ENCODE measurements around the gene MOK. TPM values are rescaled to one million over a fixed set of nuclear protein-coding genes. Genes with fewer than 3 reads are reported as not detected.

The MOK gene
- total RNA-seq, 2 experiments from 2014 or later: 0.88 to 1.4 TPM

- H3K36me3 Mint-ChIP-seq (ENCODE audit: low read depth): no peaks in the 10 kb centered on the region
- DNase-seq: no peak
- H3K4me3 Mint-ChIP-seq: no peak overlapping the region
- no peaks in the 10 kb centered on the region for H3K27me3 Mint-ChIP-seq
- no peaks in the 10 kb centered on the region for H3K9me3 Mint-ChIP-seq
- POLR2A ChIA-PET: no interaction called here
- H3K4me1 Mint-ChIP-seq: peaks cover 16% of the 10 kb centered on the region
- CTCF ChIA-PET: no interaction called here
- no peak overlapping the region for H3K27ac Mint-ChIP-seq
Observed at GRCh38 chr14:102217987-102218421, 87.0 kb downstream of the MOK start.

- no peak overlapping the region for H3K4me3 Mint-ChIP-seq
- POLR2A ChIA-PET: no interaction called here
- H3K27me3 Mint-ChIP-seq: no peaks in the 10 kb centered on the region
- H3K36me3 Mint-ChIP-seq (ENCODE audit: low read depth): no peaks in the 10 kb centered on the region
- no peaks in the 10 kb centered on the region for H3K9me3 Mint-ChIP-seq
- no peak overlapping the region for H3K27ac Mint-ChIP-seq
- peaks cover 16% of the 10 kb centered on the region for H3K4me1 Mint-ChIP-seq
- CTCF ChIA-PET: no interaction called here
- no peak for DNase-seq
Observed at GRCh38 chr14:102217399-102217798, 87.6 kb downstream of the MOK start.

GRCh38 chr14:102215576-102216250, 89.3 kb downstream of the MOK start:
- DNase-seq: no peak
- CTCF ChIA-PET: no interaction called here
- Mint-ChIP-seq H3K4me3 (no peak overlapping the region), H3K27ac (no peak overlapping the region), H3K27me3 (no peaks in the 10 kb centered on the region), H3K4me1 (peaks cover 8% of the 10 kb centered on the region), H3K9me3 (no peaks in the 10 kb centered on the region), H3K36me3 (ENCODE audit: low read depth) (no peaks in the 10 kb centered on the region)
- POLR2A ChIA-PET: interaction anchor here (0.6 kb wide), 1 partner anchor 951 kb away, joined by 3 read pairs; no protein-coding TSS in a partner anchor

- no peaks in the 10 kb centered on the region for H3K9me3 Mint-ChIP-seq
- no peak overlapping the region for H3K4me3 Mint-ChIP-seq
- H3K27ac Mint-ChIP-seq: no peak overlapping the region
- ChIA-PET POLR2A (interaction anchor here (0.6 kb wide), 1 partner anchor 950 kb away, joined by 3 read pairs; no protein-coding TSS in a partner anchor), CTCF (no interaction called here)
- no peaks in the 10 kb centered on the region for H3K36me3 Mint-ChIP-seq (ENCODE audit: low read depth)
- no peaks in the 10 kb centered on the region for H3K27me3 Mint-ChIP-seq
- peaks cover 5% of the 10 kb centered on the region for H3K4me1 Mint-ChIP-seq
- no peak for DNase-seq
Observed at GRCh38 chr14:102215071-102215470, 89.9 kb downstream of the MOK start.

- Mint-ChIP-seq H3K27me3 (no peaks in the 10 kb centered on the region), H3K4me1 (no peaks in the 10 kb centered on the region), H3K27ac (no peak overlapping the region), H3K9me3 (no peaks in the 10 kb centered on the region), H3K4me3 (no peak overlapping the region), H3K36me3 (ENCODE audit: low read depth) (peaks cover 7% of the 10 kb centered on the region)
- no peak for DNase-seq
- ChIA-PET CTCF (no interaction called here), POLR2A (no interaction called here)
Observed at GRCh38 chr14:102213984-102214658, 90.8 kb downstream of the MOK start.

GRCh38 chr14:102213470-102213869, 91.5 kb downstream of the MOK start:
- ChIA-PET CTCF (no interaction called here), POLR2A (no interaction called here)
- Mint-ChIP-seq H3K9me3 (no peaks in the 10 kb centered on the region), H3K27ac (no peak overlapping the region), H3K36me3 (ENCODE audit: low read depth) (peaks cover 13% of the 10 kb centered on the region), H3K4me1 (no peaks in the 10 kb centered on the region), H3K4me3 (no peak overlapping the region), H3K27me3 (no peaks in the 10 kb centered on the region)
- DNase-seq: no peak

GRCh38 chr14:102212845-102213244, 92.1 kb downstream of the MOK start:
- no peak overlapping the region for H3K4me3 Mint-ChIP-seq
- ChIA-PET CTCF (no interaction called here), POLR2A (no interaction called here)
- H3K27me3 Mint-ChIP-seq: no peaks in the 10 kb centered on the region
- H3K4me1 Mint-ChIP-seq: no peaks in the 10 kb centered on the region
- H3K27ac Mint-ChIP-seq: no peak overlapping the region
- H3K36me3 Mint-ChIP-seq (ENCODE audit: low read depth): peaks cover 14% of the 10 kb centered on the region
- no peak for DNase-seq
- H3K9me3 Mint-ChIP-seq: no peaks in the 10 kb centered on the region

GRCh38 chr14:102212356-102212755, 92.6 kb downstream of the MOK start:
- H3K36me3 Mint-ChIP-seq (ENCODE audit: low read depth): peaks cover 14% of the 10 kb centered on the region
- H3K4me1 Mint-ChIP-seq: no peaks in the 10 kb centered on the region
- no peak overlapping the region for H3K27ac Mint-ChIP-seq
- ChIA-PET POLR2A (no interaction called here), CTCF (no interaction called here)
- H3K9me3 Mint-ChIP-seq: no peaks in the 10 kb centered on the region
- no peak overlapping the region for H3K4me3 Mint-ChIP-seq
- H3K27me3 Mint-ChIP-seq: no peaks in the 10 kb centered on the region
- no peak for DNase-seq

- Mint-ChIP-seq H3K4me3 (no peak overlapping the region), H3K36me3 (ENCODE audit: low read depth) (peaks cover 14% of the 10 kb centered on the region), H3K4me1 (no peaks in the 10 kb centered on the region), H3K27ac (no peak overlapping the region), H3K9me3 (no peaks in the 10 kb centered on the region), H3K27me3 (no peaks in the 10 kb centered on the region)
- ChIA-PET POLR2A (no interaction called here), CTCF (no interaction called here)
- DNase-seq: no peak
Observed at GRCh38 chr14:102211240-102211639, 93.7 kb downstream of the MOK start.

GRCh38 chr14:102210421-102211042, 94.4 kb downstream of the MOK start:
- Mint-ChIP-seq H3K27me3 (no peaks in the 10 kb centered on the region), H3K27ac (no peak overlapping the region), H3K9me3 (no peaks in the 10 kb centered on the region), H3K36me3 (ENCODE audit: low read depth) (peaks cover 17% of the 10 kb centered on the region), H3K4me1 (no peaks in the 10 kb centered on the region), H3K4me3 (no peak overlapping the region)
- ChIA-PET POLR2A (no interaction called here), CTCF (no interaction called here)
- no peak for DNase-seq

GRCh38 chr14:102209224-102209966, 95.6 kb downstream of the MOK start:
- no peak overlapping the region for H3K4me3 Mint-ChIP-seq
- H3K4me1 Mint-ChIP-seq: no peaks in the 10 kb centered on the region
- no peaks in the 10 kb centered on the region for H3K9me3 Mint-ChIP-seq
- H3K27me3 Mint-ChIP-seq: no peaks in the 10 kb centered on the region
- H3K36me3 Mint-ChIP-seq (ENCODE audit: low read depth): peaks cover 25% of the 10 kb centered on the region
- H3K27ac Mint-ChIP-seq: no peak overlapping the region
- DNase-seq: no peak
- ChIA-PET POLR2A (no interaction called here), CTCF (no interaction called here)

- H3K4me3 Mint-ChIP-seq: no peak overlapping the region
- CTCF ChIA-PET: no interaction called here
- DNase-seq: no peak
- H3K27me3 Mint-ChIP-seq: no peaks in the 10 kb centered on the region
- POLR2A ChIA-PET: no interaction called here
- H3K36me3 Mint-ChIP-seq (ENCODE audit: low read depth): peaks cover 30% of the 10 kb centered on the region
- H3K9me3 Mint-ChIP-seq: no peaks in the 10 kb centered on the region
- no peak overlapping the region for H3K27ac Mint-ChIP-seq
- H3K4me1 Mint-ChIP-seq: peaks cover 3% of the 10 kb centered on the region
Observed at GRCh38 chr14:102208741-102209140, 96.2 kb downstream of the MOK start.

- POLR2A ChIA-PET: no interaction called here
- CTCF ChIA-PET: no interaction called here
- Mint-ChIP-seq H3K36me3 (ENCODE audit: low read depth) (peaks cover 30% of the 10 kb centered on the region), H3K4me3 (no peak overlapping the region), H3K9me3 (no peaks in the 10 kb centered on the region), H3K27me3 (no peaks in the 10 kb centered on the region), H3K27ac (no peak overlapping the region), H3K4me1 (peaks cover 3% of the 10 kb centered on the region)
- no peak for DNase-seq
Observed at GRCh38 chr14:102207831-102208365, 97.1 kb downstream of the MOK start.

Data from activated CD4-positive, alpha-beta memory T cell treated with anti-CD3 and anti-CD28 coated beads, Interleukin-2, amount 10 ng/mL, durations not matched to agents 7 days and 5 days (primary cell).